Duodenal mucosa (tissue), 2 donors: ENCODE data around the gene BMP8A.
"Not testable (repeated sequence)": the region's sequence is repeated elsewhere in the genome, so short reads cannot be mapped to it uniquely, and the experiment has no call there.

Experiments
- H3K27ac ChIP-seq: one replicate; pipeline ENCODE4 v1.7.0; 2013; ENCODE audit warnings: low read depth, low read length
- H3K27me3 ChIP-seq, 2 donors: one replicate each; pipeline ENCODE4 v1.7.0; 2013; ENCODE audit warnings: low read length in 2 of 2, control low read depth in 1 of 2; ENCODE audit not compliant: insufficient read depth in 2 of 2, control insufficient read depth in 1 of 2
- H3K36me3 ChIP-seq, 2 donors: one replicate each; pipeline ENCODE4 v1.7.0; 2013; ENCODE audit warnings: low read length in 2 of 2, control low read depth in 1 of 2; ENCODE audit not compliant: insufficient read depth in 2 of 2, control insufficient read depth in 1 of 2
- H3K4me1 ChIP-seq, 2 donors: one replicate each; pipeline ENCODE4 v1.7.0; 2013; ENCODE audit warnings: low read length in 2 of 2, control low read depth in 1 of 2; ENCODE audit not compliant: insufficient read depth in 2 of 2, control insufficient read depth in 1 of 2
- H3K4me3 ChIP-seq, 2 donors: one replicate each; pipeline ENCODE4 v1.7.0; 2013; ENCODE audit warnings: low read length in 2 of 2, low read depth in 1 of 2
- H3K9ac ChIP-seq, 2 donors: one replicate each; pipeline ENCODE4 v1.7.0; 2013; ENCODE audit warnings: low read length in 2 of 2, low read depth in 1 of 2
- H3K9me3 ChIP-seq, 2 donors: one replicate each; pipeline ENCODE4 v1.7.0; 2013; ENCODE audit warnings: low read length in 2 of 2, control low read depth in 1 of 2; ENCODE audit not compliant: control insufficient read depth in 1 of 2

BMP8A gene

GRCh38 chr1:39458991-39459390, 32.4 kb upstream of the BMP8A start:
- Histone ChIP-seq H3K36me3 (peaks cover 67 to 95% of the 10 kb centered on the region in 2 donors), H3K4me1 (no peaks in the 10 kb centered on the region), H3K27ac (no peak overlapping the region)

GRCh38 chr1:39462074-39462473, 29.4 kb upstream of the BMP8A start:
- no peak overlapping the region for H3K4me3 ChIP-seq
- peaks cover 62 to 89% of the 10 kb centered on the region in 2 donors for H3K36me3 ChIP-seq
- no peak overlapping the region for H3K9ac ChIP-seq
- H3K27me3 ChIP-seq: no peaks in the 10 kb centered on the region
- H3K4me1 ChIP-seq: no peaks in the 10 kb centered on the region
- H3K9me3 ChIP-seq: no peaks in the 10 kb centered on the region
- H3K27ac ChIP-seq: no peak overlapping the region

More at GRCh38 chr1:39458991-39459390, 32.4 kb upstream of the BMP8A start:
- no peak overlapping the region for H3K9ac ChIP-seq
- H3K4me3 ChIP-seq: no peak overlapping the region
- no peaks in the 10 kb centered on the region for H3K27me3 ChIP-seq
- H3K9me3 ChIP-seq: no peaks in the 10 kb centered on the region

- H3K36me3 ChIP-seq: peaks cover 50 to 84% of the 10 kb centered on the region in 2 donors
These were observed 24.9 kb upstream of the BMP8A start for GRCh38 chr1:39466413-39467107.

GRCh38 chr1:39467108-39467720, 24.2 kb upstream of the BMP8A start:
- not testable (repeated sequence) for H3K27me3 ChIP-seq, H3K4me1 ChIP-seq, H3K9ac ChIP-seq, H3K4me3 ChIP-seq, H3K9me3 ChIP-seq, H3K27ac ChIP-seq
- peaks cover 45 to 83% of the 10 kb centered on the region in 2 donors for H3K36me3 ChIP-seq

More at GRCh38 chr1:39466413-39467107, 24.9 kb upstream of the BMP8A start:
- Histone ChIP-seq H3K9me3 (no peaks in the 10 kb centered on the region), H3K4me1 (no peaks in the 10 kb centered on the region), H3K9ac (no peak overlapping the region), H3K27me3 (no peaks in the 10 kb centered on the region), H3K27ac (no peak overlapping the region), H3K4me3 (no peak overlapping the region)

GRCh38 chr1:39469150-39469549, 22.3 kb upstream of the BMP8A start:
- no peaks in the 10 kb centered on the region for H3K27me3 ChIP-seq
- no peak overlapping the region for H3K27ac ChIP-seq
- no peak overlapping the region for H3K4me3 ChIP-seq
- H3K9me3 ChIP-seq: no peaks in the 10 kb centered on the region
- H3K4me1 ChIP-seq: no peaks in the 10 kb centered on the region
- peaks cover 38 to 84% of the 10 kb centered on the region in 2 donors for H3K36me3 ChIP-seq
- H3K9ac ChIP-seq: no peak overlapping the region

- no peak overlapping the region for H3K4me3 ChIP-seq
- no peak overlapping the region for H3K27ac ChIP-seq
- H3K9ac ChIP-seq: no peak overlapping the region
- H3K4me1 ChIP-seq: no peaks in the 10 kb centered on the region
- no peaks in the 10 kb centered on the region for H3K9me3 ChIP-seq
- H3K27me3 ChIP-seq: no peaks in the 10 kb centered on the region
- H3K36me3 ChIP-seq: peaks cover 31 to 81% of the 10 kb centered on the region in 2 donors
These were observed 21.4 kb upstream of the BMP8A start for GRCh38 chr1:39470040-39470439.

- Histone ChIP-seq H3K4me1 (no peaks in the 10 kb centered on the region), H3K27ac (no peak overlapping the region), H3K9ac (no peak overlapping the region), H3K4me3 (no peak overlapping the region), H3K36me3 (peaks cover 20 to 73% of the 10 kb centered on the region in 2 donors), H3K9me3 (no peaks in the 10 kb centered on the region), H3K27me3 (no peaks in the 10 kb centered on the region)
These were observed 18.6 kb upstream of the BMP8A start for GRCh38 chr1:39472826-39473225.

- Histone ChIP-seq H3K4me3 (no peak overlapping the region), H3K9ac (no peak overlapping the region), H3K27ac (no peak overlapping the region), H3K9me3 (no peaks in the 10 kb centered on the region), H3K4me1 (no peaks in the 10 kb centered on the region), H3K27me3 (no peaks in the 10 kb centered on the region), H3K36me3 (peaks cover 20 to 68% of the 10 kb centered on the region in 2 donors)
These were observed 18.1 kb upstream of the BMP8A start for GRCh38 chr1:39473324-39473723.

GRCh38 chr1:39474810-39475209, 16.6 kb upstream of the BMP8A start:
- no peak overlapping the region for H3K27ac ChIP-seq

GRCh38 chr1:39475551-39475950, 15.9 kb upstream of the BMP8A start:
- H3K4me1 ChIP-seq, H3K4me3 ChIP-seq, H3K27me3 ChIP-seq, H3K9ac ChIP-seq, H3K27ac ChIP-seq, H3K9me3 ChIP-seq: not testable (repeated sequence)
- peaks cover 6 to 68% of the 10 kb centered on the region in 2 donors for H3K36me3 ChIP-seq

More at GRCh38 chr1:39474810-39475209, 16.6 kb upstream of the BMP8A start:
- no peak overlapping the region for H3K9ac ChIP-seq
- no peaks in the 10 kb centered on the region for H3K9me3 ChIP-seq
- no peaks in the 10 kb centered on the region for H3K27me3 ChIP-seq
- H3K4me1 ChIP-seq: no peaks in the 10 kb centered on the region
- no peak overlapping the region for H3K4me3 ChIP-seq
- H3K36me3 ChIP-seq: peaks cover 5 to 68% of the 10 kb centered on the region in 2 donors
